Cerebellar nuclear complex (tissue), 1 donor: ENCODE data around the gene YIF1B.

Source experiments
- DNase-seq, 2 experiments: peaks; one replicate each; lab custom pipeline; 2025; lab: John Stamatoyannopoulos, UW

Gene YIF1B

GRCh38 chr19:38333245-38333644 lies 17.5 kb upstream of the YIF1B start:
- DNase-seq: no peak

DNA sequence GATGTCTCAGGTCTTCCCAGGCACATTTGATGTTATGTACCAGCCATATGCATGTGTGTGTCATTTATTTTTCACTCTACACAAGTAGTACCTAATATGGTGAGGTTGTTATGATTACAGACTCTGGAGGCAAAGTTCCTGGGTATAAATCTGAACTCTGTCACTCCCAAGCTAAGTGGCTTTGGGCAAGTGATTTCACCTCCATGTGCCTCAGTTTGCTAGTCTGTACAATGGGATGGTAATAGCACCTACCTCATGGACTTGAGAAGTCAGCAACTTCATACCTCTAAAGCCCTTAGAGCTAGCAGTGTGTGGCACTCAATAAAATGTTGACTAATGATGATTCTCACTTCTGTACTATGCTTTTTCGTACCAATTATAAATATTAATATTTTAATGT lies 16.0 kb upstream of the YIF1B start:
- DNase-seq: no peak

GRCh38 chr19:38329651-38330050 lies 13.9 kb upstream of the YIF1B start:
- no peak for DNase-seq

GRCh38 chr19:38326591-38326990 lies 10.8 kb upstream of the YIF1B start:
- no peak for DNase-seq

GRCh38 chr19:38324431-38324830 lies 8.7 kb upstream of the YIF1B start:
- DNase-seq: no peak

GRCh38 chr19:38323291-38323690 lies 7.5 kb upstream of the YIF1B start:
- no peak for DNase-seq

GRCh38 chr19:38321646-38322196 lies 6.0 kb upstream of the YIF1B start:
- DNase-seq: no peak

DNA sequence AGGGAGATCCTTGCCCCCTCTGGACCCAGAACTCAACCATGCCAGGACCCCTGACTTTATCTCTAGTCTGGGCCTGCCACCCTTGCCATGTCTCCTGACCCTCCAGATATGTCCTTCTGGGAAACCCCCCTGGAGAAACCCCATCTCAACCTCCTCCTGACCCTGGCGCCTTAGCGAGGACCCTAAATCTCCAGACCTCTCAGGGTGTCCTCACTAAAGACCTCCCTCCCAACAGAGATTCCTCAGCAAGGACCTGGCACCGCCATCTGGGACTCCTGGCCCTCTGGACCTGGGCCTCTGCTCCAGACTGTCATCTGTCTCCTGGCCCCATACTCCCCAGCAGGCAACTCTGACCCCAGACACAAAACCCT lies 5.2 kb upstream of the YIF1B start:
- DNase-seq: no peak

GRCh38 chr19:38319421-38320258 lies 3.9 kb upstream of the YIF1B start, which contains the start of gene KCNK6:
TSS of gene KCNK6 (plus strand) at chr19:38319845. CDS start at chr19:38319951, 106 bp downstream.
- DNase-seq: no peak

DNA sequence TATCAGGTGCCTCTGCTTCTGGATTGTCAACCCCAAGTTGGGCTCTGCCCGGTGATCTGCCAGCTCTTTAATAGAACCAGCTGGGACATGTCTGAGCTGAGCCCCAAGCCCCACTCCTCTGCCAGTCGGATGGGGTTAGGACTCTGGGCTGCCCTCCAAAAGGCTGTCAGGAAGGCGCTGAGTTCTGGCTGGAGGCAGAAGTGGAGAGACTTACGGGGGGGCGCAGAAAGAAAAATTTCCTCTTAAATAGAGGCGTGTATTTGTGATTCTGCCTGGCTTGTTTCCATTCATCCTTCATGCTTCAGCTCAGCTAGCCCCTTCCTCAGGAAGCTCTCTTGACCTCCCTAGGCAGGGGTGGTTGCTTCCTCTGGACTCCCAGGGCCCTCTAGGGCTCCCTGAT lies 2.9 kb upstream of the YIF1B start:
- DNase-seq: no peak

GRCh38 chr19:38317104-38317612 lies 1.4 kb upstream of the YIF1B start:
- DNase-seq: no peak

DNA sequence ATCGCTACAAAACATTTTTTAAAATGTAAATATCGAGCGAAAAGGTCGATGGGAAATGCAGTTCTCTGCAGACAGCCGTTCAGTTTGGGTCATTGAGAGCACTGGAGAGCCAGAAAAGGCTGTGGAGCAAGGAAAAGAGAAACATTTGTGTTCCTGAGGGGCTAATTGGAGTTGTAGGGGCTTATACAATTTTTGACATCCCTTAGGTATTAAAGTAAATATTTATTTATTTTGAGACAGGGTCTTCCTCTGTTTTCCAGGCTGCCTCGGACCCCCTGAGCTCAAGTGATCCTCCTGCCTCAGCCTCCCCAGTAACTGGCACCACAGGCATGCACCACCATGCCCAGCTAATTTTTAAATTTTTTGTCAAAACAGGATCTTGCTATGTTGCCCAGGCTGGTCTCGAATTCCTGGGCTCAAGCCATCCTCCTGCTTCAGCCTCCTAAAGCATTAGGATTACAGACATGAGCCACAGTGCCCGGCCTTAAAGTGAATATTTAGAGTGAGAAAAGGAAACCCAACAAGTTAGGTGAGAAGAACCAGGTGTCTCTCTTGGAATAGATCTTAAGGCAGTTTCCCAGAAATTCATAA lies 825 bp upstream of the YIF1B start:
- no peak for DNase-seq

- DNase-seq: no peak
Measured at GRCh38 chr19:38310986-38311385, 4.8 kb downstream of the YIF1B start.

DNA sequence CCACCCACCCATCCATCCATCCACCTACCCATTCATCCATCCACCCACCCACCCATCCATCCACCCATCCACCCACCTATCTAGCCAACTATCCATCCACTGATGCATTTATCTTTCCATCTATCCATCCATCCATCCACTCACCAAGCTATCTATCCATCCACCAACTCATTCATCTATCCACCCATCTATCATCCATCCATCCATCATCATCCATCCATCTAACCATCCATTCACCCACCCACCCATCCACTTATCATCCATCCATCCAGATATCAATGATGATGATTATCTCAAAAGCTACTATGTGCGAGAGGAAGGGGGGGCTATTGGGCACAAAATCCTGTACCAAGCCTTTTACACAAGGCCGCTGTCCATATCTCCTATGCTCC lies 5.5 kb downstream of the YIF1B start:
- DNase-seq: no peak

DNA sequence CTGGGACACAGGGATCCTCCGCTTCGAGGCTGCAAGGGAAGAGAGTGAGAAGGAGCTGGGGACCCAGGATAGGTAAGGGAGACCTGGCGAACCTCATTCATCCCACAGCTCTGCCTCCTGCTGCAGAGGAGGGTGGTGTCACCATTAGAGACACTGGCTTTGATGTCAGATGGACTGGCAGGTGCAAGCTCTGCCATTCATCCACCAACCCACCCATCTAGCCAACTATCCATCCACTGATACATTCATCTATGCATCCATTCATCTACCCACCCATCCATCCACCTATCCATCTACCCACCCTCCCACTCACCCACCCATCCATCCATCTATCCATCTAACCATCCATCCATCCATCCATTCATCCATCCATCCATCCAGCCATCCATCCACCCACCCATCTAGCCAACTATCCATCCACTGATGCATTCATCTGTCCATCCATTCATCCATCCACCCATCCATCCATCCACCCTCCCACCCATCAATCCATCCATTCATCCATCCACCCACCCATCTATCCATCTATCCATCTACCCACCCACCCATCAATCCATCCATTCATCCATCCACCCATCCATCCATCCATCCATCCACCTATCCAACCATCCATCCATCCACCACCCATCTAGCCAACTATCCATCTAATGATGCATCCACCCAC lies 6.0 kb downstream of the YIF1B start:
- DNase-seq: no peak

DNA sequence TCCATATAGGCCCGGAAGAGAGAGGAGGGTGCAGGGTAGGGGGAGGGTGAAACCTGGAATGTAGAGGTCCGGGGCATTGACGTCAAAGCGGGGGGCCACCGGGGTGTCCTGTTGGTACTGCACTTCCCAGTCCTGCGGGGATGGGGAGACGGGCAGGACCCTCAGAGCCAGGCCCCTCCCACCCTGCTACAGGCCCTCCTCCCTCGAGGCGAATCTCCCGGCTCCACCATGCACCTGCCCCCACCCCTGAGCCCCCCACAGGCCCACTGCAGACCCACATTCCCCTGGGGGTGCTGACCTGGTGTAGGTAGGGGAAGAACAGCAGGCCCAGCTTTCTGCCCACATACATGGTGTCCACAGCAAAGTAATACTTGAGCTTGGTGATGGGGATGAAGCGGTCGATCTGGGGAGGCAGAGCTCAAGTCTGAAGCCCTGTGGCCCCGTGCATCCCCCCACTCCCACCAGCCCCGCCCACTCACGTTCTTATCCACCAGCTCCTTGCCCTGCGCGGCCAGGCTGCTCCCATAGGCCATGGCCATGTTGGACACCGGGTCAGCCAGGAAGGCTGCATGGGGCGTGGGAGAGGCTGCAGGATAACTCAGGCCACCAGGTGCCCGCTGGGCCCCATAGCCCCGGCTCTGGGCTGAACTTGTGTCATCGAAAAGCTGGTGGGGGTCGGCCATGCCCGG lies 6.7 kb downstream of the YIF1B start:
- DNase-seq: no peak

DNA sequence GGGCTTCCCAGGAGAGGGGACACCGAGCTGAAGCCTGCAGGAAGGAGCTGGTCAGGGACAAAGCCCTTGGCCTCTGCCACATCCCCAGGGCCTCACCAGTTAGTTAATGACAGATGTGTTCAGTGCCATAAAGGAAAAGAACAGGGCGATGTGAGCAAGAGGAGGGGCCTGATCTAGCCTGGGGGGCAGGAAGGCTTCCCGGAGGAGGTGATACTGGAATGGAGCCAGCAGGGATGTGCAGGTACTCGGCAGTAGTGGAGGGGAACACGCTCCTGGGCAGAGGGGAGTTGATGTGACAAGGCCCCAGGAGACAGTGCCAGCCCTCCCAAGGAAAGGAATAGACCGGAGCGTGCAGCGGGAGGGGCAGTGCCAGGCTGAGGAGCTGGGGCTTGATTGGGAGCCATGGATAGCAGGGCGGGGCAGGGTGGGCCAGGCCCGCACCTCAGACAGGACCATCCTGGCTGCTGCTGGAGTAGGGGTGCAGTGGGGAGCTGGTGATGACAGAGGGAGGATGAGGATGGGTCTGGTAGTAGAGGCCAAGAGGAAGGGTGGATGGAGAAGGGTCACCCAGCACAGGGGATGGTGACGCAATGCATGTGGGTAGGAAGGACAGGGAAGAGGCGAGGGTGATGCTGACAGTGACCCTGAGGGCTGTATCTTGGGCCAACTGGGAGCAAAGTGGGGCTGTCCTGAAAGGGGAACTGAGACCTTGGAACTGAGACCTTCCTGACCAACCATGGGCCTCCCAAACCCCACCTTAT lies 7.6 kb downstream of the YIF1B start:
- no peak for DNase-seq

GRCh38 chr19:38307597-38307996 lies 8.2 kb downstream of the YIF1B start:
- no peak for DNase-seq

DNA sequence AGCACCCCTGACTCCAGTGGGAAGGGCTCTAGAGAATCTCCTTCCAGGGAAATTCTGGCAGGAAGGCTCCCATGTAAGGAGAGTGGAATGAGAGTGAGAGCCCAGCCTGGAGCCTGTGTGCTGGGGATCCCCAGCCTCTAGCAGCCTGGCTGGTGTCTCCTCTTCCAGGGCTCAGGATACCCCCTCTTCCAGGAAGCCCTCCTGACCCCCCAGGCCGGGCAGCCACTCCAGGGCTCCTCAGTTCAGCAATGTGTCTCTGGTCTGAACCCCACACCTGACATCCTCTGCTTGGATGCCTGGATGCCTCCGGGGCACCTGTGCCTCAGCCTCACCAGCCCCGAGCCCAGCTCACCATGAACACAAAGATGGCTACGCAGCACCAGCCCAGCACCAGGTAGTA lies 8.7 kb downstream of the YIF1B start:
- no peak for DNase-seq

- no peak for DNase-seq
Measured at GRCh38 chr19:38306236-38306635, 9.5 kb downstream of the YIF1B start.

- no peak for DNase-seq
Measured at GRCh38 chr19:38304866-38305429, 10.8 kb downstream of the YIF1B start.
